Fibroblast of skin of right biceps (primary cell): ENCODE results near the gene GALNT15.
A peak's percentile ranks its signal among the peaks of the same experiment; 100 is the strongest.

Experiments
- DNase-seq: peaks from one replicate; pipeline ENCODE4 v3.0.0-alpha.2; 2013

The GALNT15 gene

GRCh38 chr3:16189201-16189600 is 14.7 kb downstream of the GALNT15 start:
- no peak for DNase-seq

- no peak for DNase-seq
These were observed 16.2 kb downstream of the GALNT15 start for GRCh38 chr3:16190704-16191103.

- DNase-seq, result no peak
These were observed 17.1 kb downstream of the GALNT15 start for GRCh38 chr3:16191591-16191990.

GRCh38 chr3:16192176-16192811 is 17.8 kb downstream of the GALNT15 start:
- no peak for DNase-seq

- no peak for DNase-seq
These were observed 23.9 kb downstream of the GALNT15 start for GRCh38 chr3:16198427-16198826.

GRCh38 chr3:16199769-16200168 is 25.3 kb downstream of the GALNT15 start:
- DNase-seq, result no peak

- DNase-seq, result peak; percentile 60
These were observed 25.9 kb downstream of the GALNT15 start for GRCh38 chr3:16200411-16200810.

- peak; percentile 70 for DNase-seq
These were observed 28.6 kb downstream of the GALNT15 start for GRCh38 chr3:16203031-16203430.

GRCh38 chr3:16203671-16204629 is 29.5 kb downstream of the GALNT15 start:
- DNase-seq, result no peak

- no peak for DNase-seq
These were observed 30.3 kb downstream of the GALNT15 start for GRCh38 chr3:16204751-16205150.

GRCh38 chr3:16205156-16205870 is 30.8 kb downstream of the GALNT15 start:
- DNase-seq, result peak; percentile 87

- DNase-seq, result peak; percentile 41
These were observed 32.6 kb downstream of the GALNT15 start for GRCh38 chr3:16207031-16207430.

- peak; percentile 37 for DNase-seq
These were observed 36.9 kb downstream of the GALNT15 start for GRCh38 chr3:16211176-16211904.

- DNase-seq, result no peak
These were observed 39.9 kb downstream of the GALNT15 start for GRCh38 chr3:16214366-16214765.

GRCh38 chr3:16216373-16216935 is 42.0 kb downstream of the GALNT15 start:
- no peak for DNase-seq

- no peak for DNase-seq
These were observed 45.3 kb downstream of the GALNT15 start for GRCh38 chr3:16219777-16220176.

GRCh38 chr3:16221990-16222389 is 47.5 kb downstream of the GALNT15 start:
- DNase-seq, result no peak

- DNase-seq, result no peak
These were observed 48.1 kb downstream of the GALNT15 start for GRCh38 chr3:16222547-16222946.

- no peak for DNase-seq
These were observed 49.8 kb downstream of the GALNT15 start for GRCh38 chr3:16224325-16224724.

GRCh38 chr3:16227566-16227965 is 53.1 kb downstream of the GALNT15 start:
- no peak for DNase-seq

- DNase-seq, result no peak
These were observed 55.2 kb downstream of the GALNT15 start for GRCh38 chr3:16229681-16230080.

GRCh38 chr3:16231983-16232382 is 57.5 kb downstream of the GALNT15 start:
- no peak for DNase-seq
